CD4-positive, alpha-beta T cell (primary cell): ENCODE data around the gene NOCT. TPM values are rescaled to one million over a fixed set of nuclear protein-coding genes. Genes with fewer than 3 reads are reported as not detected.

Source experiments
- ATAC-seq: fragments of 200-7000 bp; cut with Tn5 transposase; one replicate; pipeline ENCODE4 v1.10.0; 2022; ENCODE audit warnings: mild to moderate bottlenecking; ENCODE audit not compliant: poor library complexity
- CTCF ChIA-PET: fragments of 350-600 bp; sonication (Branson Sonifier 250); formaldehyde crosslinking; loops from one replicate; lab custom pipeline; 2021; ENCODE audit warnings: antibody characterized with exemption, inconsistent platforms; lab: Charles Lee
- POLR2A ChIA-PET: fragments of 350-600 bp; sonication (Branson Sonifier 250); formaldehyde crosslinking; loops from one replicate; lab custom pipeline; 2021; ENCODE audit warnings: antibody characterized with exemption, inconsistent platforms; lab: Charles Lee
- DNase-seq, 14 experiments: peaks; one replicate each; pipeline ENCODE4 v3.0.0-alpha.2; 2013 to 2020; ENCODE audit warnings: mixed read lengths in 2 of 14
- H3K27ac ChIP-seq, 2 donors: one replicate each; pipeline versions ENCODE4 v1.5.1 to v1.7.0; 2013; ENCODE audit warnings: low read length in 2 of 2, low read depth in 1 of 2, mild to moderate bottlenecking in 1 of 2
- H3K27me3 ChIP-seq, 2 experiments: 1 replicate in 1 of 2; 2 replicates in 1 of 2; pipeline versions ENCODE4 v1.6.1 to v1.7.0; 2013; ENCODE audit warnings: low read length in 2 of 2, control low read depth in 1 of 2, mild to moderate bottlenecking in 1 of 2, moderate library complexity in 1 of 2; ENCODE audit not compliant: insufficient read depth in 2 of 2, control insufficient read depth in 1 of 2
- H3K36me3 ChIP-seq: one replicate; pipeline ENCODE4 v1.6.1; 2013; ENCODE audit warnings: low read length, control low read depth; ENCODE audit not compliant: insufficient read depth
- H3K4me1 ChIP-seq: one replicate; pipeline ENCODE4 v1.6.1; 2013; ENCODE audit warnings: low read length, control low read depth; ENCODE audit not compliant: insufficient read depth
- H3K4me3 ChIP-seq: one replicate; pipeline ENCODE4 v1.5.1; 2013; ENCODE audit warnings: mild to moderate bottlenecking, low read length, moderate library complexity
- H3K9me3 ChIP-seq, 2 experiments: 1 replicate in 1 of 2; 2 replicates in 1 of 2; pipeline versions ENCODE4 v1.6.1 to v1.7.0; 2013; ENCODE audit warnings: low read length in 2 of 2, mild to moderate bottlenecking in 2 of 2, control low read depth in 1 of 2, moderate library complexity in 1 of 2; ENCODE audit not compliant: control insufficient read depth in 1 of 2, insufficient read depth in 1 of 2
- H3K27ac Mint-ChIP-seq: one replicate; pipeline ENCODE4 v1.8.0; 2020; ENCODE audit warnings: mixed read lengths
- H3K27me3 Mint-ChIP-seq: one replicate; pipeline ENCODE4 v1.8.0; 2021; ENCODE audit warnings: mixed read lengths
- H3K36me3 Mint-ChIP-seq: one replicate; pipeline ENCODE4 v1.8.0; 2021; ENCODE audit warnings: low read depth, mixed read lengths
- H3K4me1 Mint-ChIP-seq: one replicate; pipeline ENCODE4 v1.8.0; 2021; ENCODE audit warnings: low read depth, mixed read lengths
- H3K4me3 Mint-ChIP-seq: one replicate; pipeline ENCODE4 v1.8.0; 2020; ENCODE audit warnings: mild to moderate bottlenecking, mixed read lengths
- H3K9me3 Mint-ChIP-seq: one replicate; pipeline ENCODE4 v1.8.0; 2020; ENCODE audit warnings: mixed read lengths
- intact Hi-C, 2 experiments: fragments of 100-400 bp; cut with DNase I in 1 of 2; cut with micrococcal nuclease in 1 of 2; formaldehyde crosslinking; loops; one replicate each; pipeline versions ENCODE4 v1.15.1 to v1.9.0; 2023 to 2025; cut with DNase I, micrococcal nuclease
- total RNA-seq, 174 experiments: library from RNA in 2 of 174; stranded (reverse) in 2 of 174; gene quantifications; one replicate each; pipeline ENCODE4 v1.2.3 and lab custom pipeline; 2021 to 2026
- TF ChIP-seq, protein P1 (sequence below): fragments of 200-600 bp; IDR thresholded peaks from one replicate; pipeline ENCODE4 v1.8.0; 2022; ENCODE audit warnings: antibody characterized with exemption, mild to moderate bottlenecking

NOCT gene
- total RNA-seq, 2 experiments from 2014 or later, result 13.7 to 15.8 TPM

DNA sequence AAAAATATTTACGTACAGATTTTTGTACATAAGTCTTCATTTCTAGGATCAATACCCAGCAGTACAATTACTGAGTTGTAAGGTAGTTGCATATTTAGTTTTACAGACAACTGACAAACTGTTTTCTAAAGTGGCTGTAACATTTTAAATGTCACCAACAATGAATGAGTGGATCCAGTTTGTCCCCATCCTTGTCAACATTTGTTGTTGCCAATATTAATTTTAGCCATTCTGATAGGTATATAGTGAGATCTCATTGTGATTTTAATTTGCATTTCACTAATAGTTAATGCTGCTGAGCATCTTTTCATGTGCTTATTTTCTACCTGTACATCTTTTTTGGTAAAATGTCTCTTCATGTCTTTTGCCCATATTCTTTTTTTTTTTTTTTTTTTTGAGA lies 30.9 kb upstream of the NOCT start:
- no peaks in the 10 kb centered on the region for H3K27me3 ChIP-seq
- CTCF ChIA-PET, result no interaction called here
- no peaks in the 10 kb centered on the region for H3K9me3 ChIP-seq
- intact Hi-C loops, result no loop called here
- Mint-ChIP-seq H3K36me3 (no peaks in the 10 kb centered on the region), H3K4me1 (no peaks in the 10 kb centered on the region), H3K27ac (no peak overlapping the region), H3K27me3 (peaks cover 4% of the 10 kb centered on the region), H3K9me3 (no peaks in the 10 kb centered on the region), H3K4me3 (no peak overlapping the region)
- H3K4me3 ChIP-seq, result no peak overlapping the region
- DNase-seq, result no peak
- H3K4me1 ChIP-seq, result no peaks in the 10 kb centered on the region
- H3K36me3 ChIP-seq, result no peaks in the 10 kb centered on the region
- POLR2A ChIA-PET, result no interaction called here
- ATAC-seq, result no peak
- no peak overlapping the region for H3K27ac ChIP-seq
- TF ChIP-seq, protein P1, sequence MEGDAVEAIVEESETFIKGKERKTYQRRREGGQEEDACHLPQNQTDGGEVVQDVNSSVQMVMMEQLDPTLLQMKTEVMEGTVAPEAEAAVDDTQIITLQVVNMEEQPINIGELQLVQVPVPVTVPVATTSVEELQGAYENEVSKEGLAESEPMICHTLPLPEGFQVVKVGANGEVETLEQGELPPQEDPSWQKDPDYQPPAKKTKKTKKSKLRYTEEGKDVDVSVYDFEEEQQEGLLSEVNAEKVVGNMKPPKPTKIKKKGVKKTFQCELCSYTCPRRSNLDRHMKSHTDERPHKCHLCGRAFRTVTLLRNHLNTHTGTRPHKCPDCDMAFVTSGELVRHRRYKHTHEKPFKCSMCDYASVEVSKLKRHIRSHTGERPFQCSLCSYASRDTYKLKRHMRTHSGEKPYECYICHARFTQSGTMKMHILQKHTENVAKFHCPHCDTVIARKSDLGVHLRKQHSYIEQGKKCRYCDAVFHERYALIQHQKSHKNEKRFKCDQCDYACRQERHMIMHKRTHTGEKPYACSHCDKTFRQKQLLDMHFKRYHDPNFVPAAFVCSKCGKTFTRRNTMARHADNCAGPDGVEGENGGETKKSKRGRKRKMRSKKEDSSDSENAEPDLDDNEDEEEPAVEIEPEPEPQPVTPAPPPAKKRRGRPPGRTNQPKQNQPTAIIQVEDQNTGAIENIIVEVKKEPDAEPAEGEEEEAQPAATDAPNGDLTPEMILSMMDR, result no peak

DNA sequence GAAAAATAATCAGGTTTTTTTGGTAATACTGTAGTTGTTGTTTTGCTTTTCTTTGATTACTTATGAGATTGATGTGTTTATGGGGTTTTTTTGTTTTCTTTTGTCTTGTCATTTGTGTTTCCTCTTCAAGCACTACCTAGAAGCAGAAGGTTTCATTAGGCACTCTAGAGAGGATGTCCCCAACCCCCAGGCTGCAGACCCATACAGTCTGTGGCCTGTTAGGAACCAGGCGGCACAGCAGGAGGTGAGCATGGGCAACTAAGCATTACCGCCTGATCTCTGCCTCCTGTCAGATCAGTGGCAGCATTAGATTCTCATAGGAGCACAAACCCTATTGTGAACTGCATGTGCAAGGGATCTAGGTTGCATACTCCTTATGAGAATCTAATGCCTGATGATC lies 22.9 kb upstream of the NOCT start:
- ATAC-seq, result no peak
- Mint-ChIP-seq H3K27ac (no peak overlapping the region), H3K27me3 (no peaks in the 10 kb centered on the region), H3K4me1 (no peaks in the 10 kb centered on the region), H3K36me3 (no peaks in the 10 kb centered on the region), H3K9me3 (no peaks in the 10 kb centered on the region), H3K4me3 (no peak overlapping the region)
- H3K27ac ChIP-seq, result no peak overlapping the region
- TF ChIP-seq, protein P1, result no peak
- intact Hi-C loops, result no loop called here
- H3K9me3 ChIP-seq, result no peaks in the 10 kb centered on the region
- H3K4me1 ChIP-seq, result no peaks in the 10 kb centered on the region
- no peak overlapping the region for H3K4me3 ChIP-seq
- CTCF ChIA-PET, result no interaction called here
- POLR2A ChIA-PET, result no interaction called here
- no peak for DNase-seq
- no peaks in the 10 kb centered on the region for H3K27me3 ChIP-seq
- no peaks in the 10 kb centered on the region for H3K36me3 ChIP-seq

DNA sequence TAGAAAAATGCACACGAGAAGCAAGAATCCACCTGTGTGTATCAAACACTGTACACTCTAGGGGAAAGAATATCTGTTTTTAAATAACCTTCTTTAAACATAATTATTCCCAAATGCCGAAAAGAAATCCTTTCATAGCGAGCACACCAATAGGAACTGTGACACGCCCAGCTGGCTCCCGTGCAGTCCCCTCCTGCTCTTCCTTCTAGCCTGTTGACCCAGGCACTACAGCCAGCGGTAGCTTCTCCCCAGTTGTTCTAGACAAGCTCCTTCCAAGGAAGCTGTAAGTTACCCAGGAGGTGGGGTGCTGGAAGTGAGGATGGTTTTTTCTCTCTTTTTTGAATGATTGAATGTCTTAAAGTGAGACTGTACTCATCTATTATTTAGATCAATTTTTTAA lies 19.5 kb upstream of the NOCT start:
- intact Hi-C loops, result no loop called here
- ChIA-PET CTCF (no interaction called here), POLR2A (no interaction called here)
- DNase-seq, result no peak
- Mint-ChIP-seq H3K27ac (no peak overlapping the region), H3K4me1 (no peaks in the 10 kb centered on the region), H3K9me3 (no peaks in the 10 kb centered on the region), H3K36me3 (no peaks in the 10 kb centered on the region), H3K27me3 (no peaks in the 10 kb centered on the region), H3K4me3 (no peak overlapping the region)
- no peaks in the 10 kb centered on the region for H3K36me3 ChIP-seq
- H3K9me3 ChIP-seq, result no peaks in the 10 kb centered on the region
- no peak for ATAC-seq
- no peak overlapping the region for H3K4me3 ChIP-seq
- H3K4me1 ChIP-seq, result no peaks in the 10 kb centered on the region
- no peak overlapping the region for H3K27ac ChIP-seq
- H3K27me3 ChIP-seq, result no peaks in the 10 kb centered on the region
- TF ChIP-seq, protein P1, result no peak
